H1 (cell line): ENCODE measurements around the gene SQOR. TPM values are rescaled to one million over a fixed set of nuclear protein-coding genes. Genes with fewer than 3 reads are reported as not detected.

Experiments used
- CTCF ChIA-PET: fragments of 300-600 bp; sonication (Branson Sonifier 250); formaldehyde crosslinking; loops from one replicate; lab custom pipeline; 2021; ENCODE audit not compliant: partially characterized antibody; lab: Charles Lee
- POLR2A ChIA-PET: fragments of 300-600 bp; sonication (Branson Sonifier 250); formaldehyde crosslinking; loops from one replicate; lab custom pipeline; 2021; ENCODE audit warnings: inconsistent platforms; ENCODE audit not compliant: partially characterized antibody; lab: Charles Lee
- DNase-seq, 2 experiments: peaks; one replicate each; pipeline versions ENCODE4 v3.0.0 to v3.0.0-alpha.2; 2010 to 2022; ENCODE audit warnings: low spot score in 2 of 2, low read depth in 1 of 2, mixed read lengths in 1 of 2
- FAIRE-seq: peaks from 2 replicates; lab custom pipeline; 2011; peaks lifted over from hg19 to GRCh38; lab: Jason Lieb, UNC
- H2AFZ ChIP-seq: 2 replicates; pipeline ENCODE4 v1.8.1; 2012; ENCODE audit warnings: low read length, inconsistent platforms
- H2AK5ac ChIP-seq: 2 replicates; pipeline ENCODE4 v1.6.1; 2013; ENCODE audit warnings: low read depth, low read length
- H2BK120ac ChIP-seq: replicated peaks from 2 replicates; pipeline ENCODE3; 2013; ENCODE audit warnings: low read depth, low read length, inconsistent platforms
- H2BK12ac ChIP-seq: 2 replicates; pipeline ENCODE4 v1.6.1; 2013; ENCODE audit warnings: low read depth, low read length
- H2BK15ac ChIP-seq: 2 replicates; pipeline ENCODE4 v1.6.1; 2013; ENCODE audit warnings: low read length
- H2BK20ac ChIP-seq: 2 replicates; pipeline ENCODE4 v1.6.1; 2013; ENCODE audit warnings: low read length
- H2BK5ac ChIP-seq: 2 replicates; pipeline ENCODE4 v1.6.1; 2013; ENCODE audit warnings: low read depth, low read length
- H3K14ac ChIP-seq: 2 replicates; pipeline ENCODE4 v1.6.1; 2013; ENCODE audit warnings: inconsistent platforms; ENCODE audit not compliant: insufficient read length
- H3K18ac ChIP-seq: 2 replicates; pipeline ENCODE4 v1.6.1; 2013; ENCODE audit warnings: low read length; ENCODE audit errors: extremely low read depth
- H3K23ac ChIP-seq: 2 replicates; pipeline ENCODE4 v1.6.1; 2013; ENCODE audit warnings: inconsistent platforms; ENCODE audit not compliant: insufficient read length
- H3K23me2 ChIP-seq: 2 replicates; pipeline ENCODE4 v1.6.1; 2013; ENCODE audit warnings: low read depth, low read length
- H3K27ac ChIP-seq: 2 replicates; pipeline ENCODE4 v1.6.1; 2011; ENCODE audit warnings: low read depth, low read length, inconsistent platforms
- H3K27me3 ChIP-seq, 4 experiments: replicated peaks in 1 of 4; 1 replicate in 1 of 4; 2 replicates in 3 of 4; pipeline versions ENCODE4 v1.6.1 to v1.8.1; 2011 to 2013; ENCODE audit warnings: low read length in 3 of 4, mild to moderate bottlenecking in 3 of 4, inconsistent platforms in 2 of 4, mixed read lengths in 2 of 4, moderate library complexity in 1 of 4; ENCODE audit not compliant: control insufficient read depth in 3 of 4, insufficient read depth in 3 of 4; ENCODE audit errors: extremely low read depth in 1 of 4
- H3K36me3 ChIP-seq, 4 experiments: 2 replicates each; pipeline versions ENCODE4 v1.6.1 to v1.8.1; 2011 to 2013; ENCODE audit warnings: mild to moderate bottlenecking in 4 of 4, low read length in 3 of 4, moderate library complexity in 2 of 4, control low read depth in 1 of 4, inconsistent platforms in 1 of 4; ENCODE audit not compliant: insufficient read depth in 4 of 4, control insufficient read depth in 2 of 4
- H3K4ac ChIP-seq: replicated peaks from 2 replicates; pipeline ENCODE3; 2013; ENCODE audit warnings: low read length, low read depth, mixed read lengths, inconsistent platforms; ENCODE audit not compliant: insufficient read length
- H3K4me1 ChIP-seq, 4 experiments: replicated peaks in 1 of 4; 1 replicate in 1 of 4; 2 replicates in 3 of 4; pipeline versions ENCODE4 v1.6.1 to v1.8.1; 2011 to 2013; ENCODE audit warnings: low read length in 3 of 4, inconsistent platforms in 2 of 4, mixed read lengths in 1 of 4; ENCODE audit not compliant: insufficient read depth in 4 of 4, control insufficient read depth in 3 of 4
- H3K4me2 ChIP-seq, 2 experiments: 2 replicates each; pipeline versions ENCODE4 v1.6.1 to v1.8.1; 2011 to 2013; ENCODE audit warnings: low read depth in 2 of 2, low read length in 2 of 2, control low read depth in 1 of 2, inconsistent platforms in 1 of 2, mild to moderate bottlenecking in 1 of 2; ENCODE audit not compliant: insufficient read depth in 1 of 2
- H3K4me3 ChIP-seq, 4 experiments: fragments of 200-600, 300-600 bp in 1 of 4; sonication (generic), shearing (Covaris generic), sonication (Bioruptor Twin) in 1 of 4; 2 replicates each; pipeline versions ENCODE4 v1.5.1 to v1.8.1; 2011 to 2016; ENCODE audit warnings: low read length in 4 of 4, low read depth in 3 of 4, control low read depth in 2 of 4, inconsistent platforms in 2 of 4, mild to moderate bottlenecking in 2 of 4, mixed read lengths in 1 of 4, moderate library complexity in 1 of 4; ENCODE audit not compliant: insufficient read depth in 2 of 4; ENCODE audit errors: extremely low read depth in 1 of 4
- H3K56ac ChIP-seq: replicated peaks from 2 replicates; pipeline ENCODE3; 2013; ENCODE audit warnings: low read depth, mild to moderate bottlenecking, mixed read lengths, low read length, inconsistent platforms; ENCODE audit not compliant: insufficient read length
- H3K79me1 ChIP-seq: 2 replicates; pipeline ENCODE4 v1.6.1; 2013; ENCODE audit warnings: low read depth, low read length, control low read depth
- H3K79me2 ChIP-seq, 2 experiments: 2 replicates each; pipeline versions ENCODE4 v1.6.1 to v1.8.1; 2012 to 2013; ENCODE audit warnings: low read length in 2 of 2, mild to moderate bottlenecking in 2 of 2, inconsistent platforms in 1 of 2; ENCODE audit not compliant: insufficient read depth in 2 of 2, control insufficient read depth in 1 of 2
- H3K9ac ChIP-seq, 4 experiments: replicated peaks in 1 of 4; 1 replicate in 1 of 4; 2 replicates in 3 of 4; pipeline versions ENCODE4 v1.6.1 to v1.8.1; 2011 to 2013; ENCODE audit warnings: low read depth in 3 of 4, low read length in 3 of 4, control low read depth in 2 of 4, mild to moderate bottlenecking in 2 of 4, moderate library complexity in 2 of 4, inconsistent platforms in 1 of 4; ENCODE audit errors: extremely low read depth in 1 of 4
- H3K9me3 ChIP-seq, 2 experiments: 2 replicates each; pipeline versions ENCODE4 v1.6.1 to v1.8.1; 2012 to 2013; ENCODE audit warnings: mild to moderate bottlenecking in 2 of 2, moderate library complexity in 2 of 2, control low read depth in 1 of 2, inconsistent platforms in 1 of 2, low read depth in 1 of 2, low read length in 1 of 2, mixed read lengths in 1 of 2; ENCODE audit not compliant: insufficient read depth in 2 of 2
- H4K20me1 ChIP-seq, 2 experiments: replicated peaks in 1 of 2; 2 replicates each; pipeline versions ENCODE3 to v1.8.1; 2011 to 2013; ENCODE audit warnings: inconsistent platforms in 2 of 2, low read length in 2 of 2, mild to moderate bottlenecking in 1 of 2; ENCODE audit not compliant: insufficient read depth in 2 of 2, control insufficient read depth in 1 of 2
- H4K5ac ChIP-seq: 2 replicates; pipeline ENCODE4 v1.6.1; 2013; ENCODE audit warnings: low read length, low read depth, mixed read lengths, inconsistent platforms; ENCODE audit not compliant: insufficient read length
- H4K8ac ChIP-seq: 2 replicates; pipeline ENCODE4 v1.8.0; 2013; ENCODE audit warnings: mild to moderate bottlenecking, moderate library complexity, low read length, inconsistent platforms; ENCODE audit not compliant: insufficient read depth; ENCODE audit errors: extremely low read depth
- H4K91ac ChIP-seq: replicated peaks from 2 replicates; pipeline ENCODE3; 2013; ENCODE audit warnings: low read length, mixed read lengths, inconsistent platforms; ENCODE audit not compliant: insufficient read length
- RAD21 ChIP-seq, 2 experiments: IDR thresholded peaks in 1 of 2; conservative IDR thresholded peaks in 1 of 2; 2 replicates each; pipeline ENCODE4 v1.6.1; 2011; ENCODE audit warnings: low read depth in 2 of 2, low read length in 2 of 2, improper control_type of control experiment in 1 of 2, inconsistent platforms in 1 of 2, mild to moderate bottlenecking in 1 of 2, moderate library complexity in 1 of 2
- SP4 ChIP-seq: IDR thresholded peaks from 2 replicates; pipeline ENCODE4 v1.6.1; 2012; ENCODE audit warnings: low read length, inconsistent platforms
- WGBS, 2 experiments: shearing (Covaris generic) in 1 of 2; methylation state at CpG; one replicate each; pipeline versions ENCODE4 v1.1.6 to v1.1.7; 2013 to 2015; ENCODE audit warnings: low lambda C conversion rate in 2 of 2, mixed read lengths in 2 of 2, inconsistent platforms in 1 of 2, low coverage in 1 of 2, missing lambda C conversion rate in 1 of 2; ENCODE audit not compliant: insufficient replicate concordance in 2 of 2, insufficient coverage in 1 of 2, insufficient read length in 1 of 2; ENCODE audit errors: extremely low coverage in 1 of 2, missing lambda C conversion rate in 1 of 2; 5-methylcytosine and 5-hydroxymethylcytosine counted together
- polyA plus RNA-seq, 7 experiments: library from polyadenylated mRNA; depleted of rRNA in 3 of 7; stranded (reverse) in 5 of 7; unstranded in 2 of 7; fragments of >200 nt in 5 of 7; fragments of 200-250 nt in 2 of 7; gene quantifications; 1 replicate in 5 of 7; 2 replicates in 1 of 7; 4 replicates in 1 of 7; pipeline versions ENCODE4 v1.2.1 to v1.2.3, GENCODE V29; 2011 to 2013; ENCODE audit warnings: missing spikeins in 2 of 7, mixed read lengths in 2 of 7
- total RNA-seq: library from RNA; stranded (reverse); fragmentation: NEBNext Ultra II Directional; extraction: Animal tissue kit (Norgen Biotek cat#: 25700); gene quantifications from 2 replicates; pipeline ENCODE4 v1.2.1, GENCODE V29; 2021
- TF ChIP-seq, protein P1 (sequence below), 3 experiments: IDR thresholded peaks; 1 replicate in 2 of 3; 2 replicates in 1 of 3; pipeline versions ENCODE4 v1.5.1 to v1.6.1; 2011; ENCODE audit warnings: low read length in 3 of 3, mild to moderate bottlenecking in 3 of 3, inconsistent platforms in 2 of 3, low read depth in 1 of 3, moderate library complexity in 1 of 3; ENCODE audit not compliant: insufficient read depth in 1 of 3; ENCODE audit errors: control extremely low read depth in 1 of 3

The SQOR gene
- total and polyA plus RNA-seq, 2 of the 8 experiments (the other 6 are each of a cell fraction or from before 2014, with no cell fraction given): 0.20 to 0.22 TPM

DNA sequence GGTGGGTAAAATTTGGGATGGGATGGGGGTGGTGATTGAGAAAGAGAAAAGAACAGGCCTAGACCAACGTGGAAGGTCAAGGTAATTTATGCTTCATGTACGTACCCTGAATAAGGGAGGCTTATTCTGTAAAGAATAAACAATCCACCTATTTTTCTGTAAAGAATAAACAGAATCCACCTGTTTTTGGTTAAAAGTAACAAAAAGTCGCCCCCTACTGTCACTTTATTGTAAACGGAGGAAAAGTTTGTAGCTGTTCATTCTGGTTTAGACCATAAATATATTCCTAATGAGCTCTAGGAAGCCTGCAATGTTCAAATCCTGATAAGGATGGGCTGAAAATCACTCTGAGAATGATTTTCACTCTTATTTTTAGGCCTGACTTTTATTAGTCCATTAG, 23.5 kb upstream of the SQOR start:
- Histone ChIP-seq H3K79me1 (no peaks in the 10 kb centered on the region), H4K20me1 (peaks cover 0 to 1% of the 10 kb centered on the region in 2 experiments), H3K23ac (no peak overlapping the region), H2BK20ac (no peak overlapping the region), H3K4me3 (no peak overlapping the region), H3K4ac (no peak overlapping the region), H2BK5ac (no peak overlapping the region), H3K4me2 (no peak overlapping the region), H3K36me3 (peaks cover 0 to 5% (median 2%) of the 10 kb centered on the region in 4 experiments; a peak in 3 of 8 replicates), H3K23me2 (no peaks in the 10 kb centered on the region), H3K18ac (no peak overlapping the region), H3K4me1 (no peaks in the 10 kb centered on the region), H4K8ac (no peak overlapping the region), H4K91ac (no peak overlapping the region), H2BK120ac (no peak overlapping the region), H3K79me2 (no peaks in the 10 kb centered on the region), H3K27me3 (no peaks in the 10 kb centered on the region), H3K9ac (no peak overlapping the region), H3K27ac (no peak overlapping the region), H3K14ac (no peak overlapping the region), H2BK15ac (no peak overlapping the region), H2AFZ (no peak overlapping the region), H3K56ac (no peak overlapping the region), H3K9me3 (no peaks in the 10 kb centered on the region), H2AK5ac (no peak overlapping the region), H2BK12ac (no peak overlapping the region), H4K5ac (no peak overlapping the region)
- DNase-seq (no peak), FAIRE-seq (no peak)
- 33% methylated on average over 4 of the region's 4 CpGs; no CpG with 5 or more reads in 1 of the 2 experiments for WGBS, 2 experiments
- POLR2A ChIA-PET: interaction anchor here (0.6 to 3.9 kb wide), 3 partner anchors 18 to 179 kb away, joined by 3 to 15 read pairs (median 3); partner anchors contain the start of gene BLOC1S6
- TF ChIP-seq, protein P1, sequence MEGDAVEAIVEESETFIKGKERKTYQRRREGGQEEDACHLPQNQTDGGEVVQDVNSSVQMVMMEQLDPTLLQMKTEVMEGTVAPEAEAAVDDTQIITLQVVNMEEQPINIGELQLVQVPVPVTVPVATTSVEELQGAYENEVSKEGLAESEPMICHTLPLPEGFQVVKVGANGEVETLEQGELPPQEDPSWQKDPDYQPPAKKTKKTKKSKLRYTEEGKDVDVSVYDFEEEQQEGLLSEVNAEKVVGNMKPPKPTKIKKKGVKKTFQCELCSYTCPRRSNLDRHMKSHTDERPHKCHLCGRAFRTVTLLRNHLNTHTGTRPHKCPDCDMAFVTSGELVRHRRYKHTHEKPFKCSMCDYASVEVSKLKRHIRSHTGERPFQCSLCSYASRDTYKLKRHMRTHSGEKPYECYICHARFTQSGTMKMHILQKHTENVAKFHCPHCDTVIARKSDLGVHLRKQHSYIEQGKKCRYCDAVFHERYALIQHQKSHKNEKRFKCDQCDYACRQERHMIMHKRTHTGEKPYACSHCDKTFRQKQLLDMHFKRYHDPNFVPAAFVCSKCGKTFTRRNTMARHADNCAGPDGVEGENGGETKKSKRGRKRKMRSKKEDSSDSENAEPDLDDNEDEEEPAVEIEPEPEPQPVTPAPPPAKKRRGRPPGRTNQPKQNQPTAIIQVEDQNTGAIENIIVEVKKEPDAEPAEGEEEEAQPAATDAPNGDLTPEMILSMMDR (IDR thresholded peaks at IDR 0.05; ENCODE audit: control extremely low read depth in 1 of 3, insufficient read depth in 1 of 3, low read depth in 1 of 3, low read length in 3 of 3): peak in 1 of 3 experiments; percentile 38; a peak in 2 of 4 replicates
- no peak for TF ChIP-seq SP4
- TF ChIP-seq RAD21 (IDR thresholded peaks at IDR 0.05 in 1 of 2, conservative IDR thresholded peaks at IDR 0.05 in 1 of 2; ENCODE audit: low read depth in 2 of 2, low read length in 2 of 2): peak; percentile 29 to 34; a peak in 2 of 4 replicates
- CTCF ChIA-PET: interaction anchor here (0.6 to 3.5 kb wide), 18 partner anchors 11 to 185 kb away, joined by 3 to 19 read pairs (median 3); partner anchors contain the start of gene BLOC1S6
